Adrenal gland (tissue), 12 donors: ENCODE data around the gene PRTFDC1. TPM values are rescaled to one million over a fixed set of nuclear protein-coding genes. Genes with fewer than 3 reads are reported as not detected.

ENCODE experiments used
- DNase-seq, 7 donors: peaks; one replicate each; pipeline ENCODE4 v3.0.0-alpha.2; 2019 to 2020
- H3K27ac ChIP-seq, 5 donors: fragments of 200-600 bp; sonication (generic) in 4 of 5; 1 replicate in 3 of 5; 2 replicates in 2 of 5; pipeline versions ENCODE4 v1.5.1 to v1.8.0; 2016 to 2020; ENCODE audit warnings: mild to moderate bottlenecking in 1 of 5
- H3K27me3 ChIP-seq: fragments of 200-600 bp; 2 replicates; pipeline ENCODE4 v1.8.0; 2021
- H3K36me3 ChIP-seq, 2 donors: fragments of 200-600 bp; replicated peaks in 1 of 2; 1 replicate in 1 of 2; 2 replicates in 1 of 2; pipeline versions ENCODE4 v1.5.1 to v1.8.0; 2018 to 2022
- H3K4me1 ChIP-seq, 2 donors: fragments of 200-600 bp; replicated peaks in 1 of 2; 1 replicate in 1 of 2; 2 replicates in 1 of 2; pipeline versions ENCODE4 v1.5.1 to v1.8.0; 2018 to 2021
- H3K4me3 ChIP-seq, 4 donors: fragments of 200-600 bp; sonication (generic) in 3 of 4; one replicate each; pipeline ENCODE4 v1.5.1; 2016 to 2018
- H3K9me3 ChIP-seq, 3 donors: fragments of 200-600 bp; sonication (generic) in 1 of 3; replicated peaks in 1 of 3; 1 replicate in 2 of 3; 2 replicates in 1 of 3; pipeline versions ENCODE4 v1.5.1 to v1.8.0; 2016 to 2021
- CTCF ChIP-seq, 6 experiments: fragments of 450-650 bp in 4 of 6; fragments of 200-600 bp in 2 of 6; sonication (generic) in 1 of 6; IDR thresholded peaks; 1 replicate in 5 of 6; 2 replicates in 1 of 6; pipeline versions ENCODE4 v1.5.1 to v1.8.0; 2016 to 2021; ENCODE audit warnings: antibody characterized with exemption in 6 of 6, mild to moderate bottlenecking in 2 of 6, moderate library complexity in 1 of 6
- POLR2A ChIP-seq, 2 donors: fragments of 450-650 bp; IDR thresholded peaks; one replicate each; pipeline ENCODE4 v1.6.1; 2017; ENCODE audit warnings: antibody characterized with exemption in 2 of 2, mild to moderate bottlenecking in 2 of 2, moderate library complexity in 1 of 2
- whole genome bisulfite sequencing, 4 donors: extraction: QIAGEN DNeasy Blood & Tissue Kit in 2 of 4; methylation state at CpG; one replicate each; pipeline versions ENCODE4 v1.1.5 to v1.1.7; 2013 to 2017; 5-methylcytosine and 5-hydroxymethylcytosine counted together
- intact Hi-C, 2 donors: fragments of 100-400 bp; cut with DNase I; formaldehyde crosslinking; loops; one replicate each; pipeline versions ENCODE4 v1.14.1 to v1.15.0; 2022 to 2023
- polyA plus RNA-seq, 3 donors: library from polyadenylated mRNA; stranded (reverse); fragments of 200-250 nt in 2 of 3; fragments of 350-450 nt in 1 of 3; fragmentation: Illumina TruSeq in 1 of 3; extraction: RNeasy Lipid Tissue Mini Kit (QIAGEN cat#74804) in 1 of 3; gene quantifications; one replicate each; pipeline ENCODE4 v1.2.3, GENCODE V29; 2013 to 2014
- total RNA-seq, 9 donors: library from RNA; depleted of rRNA in 4 of 9; stranded (reverse); fragments of >200 nt in 4 of 9; fragments of 120-200 nt in 1 of 9; fragmentation: NEBNext Ultra II Directional in 1 of 9; extraction: Animal tissue kit (Norgen Biotek cat#: 25700) in 1 of 9; gene quantifications; one replicate each; pipeline versions ENCODE4 v1.1.0 to v1.2.4, GENCODE V29; 2013 to 2023
- donor health status: healthy with polysubstance abuse.
- donor health status: Bipolar disorder and iron deficiency.
- donor health status: DM: yes; HTN: yes; CAD: no.
- donor health status: DM: no; HTN: no; CAD: no.
- donor health status: DM: no; HTN: no; CAD: no.
- donor health status: DM: yes; HTN: yes; CAD: no.

PRTFDC1 gene
- total and polyA plus RNA-seq, 12 donors, result 13.5 to 56.5 (median 26.6) TPM

GRCh38 chr10:24963521-24964041 is 11.2 kb upstream of the PRTFDC1 start:
- 60 to 72% (median 64%) methylated on average over 5 of the region's 5 CpGs for WGBS, 4 donors
- intact Hi-C loops, result no loop called here
- Histone ChIP-seq H3K36me3 (no peaks in the 10 kb centered on the region), H3K4me1 (peaks cover 9% of the 10 kb centered on the region in 2 donors), H3K4me3 (no peak overlapping the region), H3K27me3 (no peaks in the 10 kb centered on the region), H3K9me3 (no peaks in the 10 kb centered on the region), H3K27ac (no peak overlapping the region)
- no peak for DNase-seq
- TF ChIP-seq POLR2A (IDR thresholded peaks at IDR 0.05), result no peak
- no peak for TF ChIP-seq CTCF (IDR thresholded peaks at IDR 0.05)

- no peak overlapping the region for H3K4me3 ChIP-seq
- intact Hi-C loops, result no loop called here
- no peaks in the 10 kb centered on the region for H3K27me3 ChIP-seq
- H3K4me1 ChIP-seq, result peaks cover 12 to 13% of the 10 kb centered on the region in 2 donors
- DNase-seq, result no peak
- no peaks in the 10 kb centered on the region for H3K9me3 ChIP-seq
- no peak for TF ChIP-seq CTCF (IDR thresholded peaks at IDR 0.05)
- TF ChIP-seq POLR2A (IDR thresholded peaks at IDR 0.05), result no peak
- H3K36me3 ChIP-seq, result no peaks in the 10 kb centered on the region
- H3K27ac ChIP-seq, result no peak overlapping the region
- 74 to 81% (median 77%) methylated on average over 2 to 3 of the region's 3 CpGs for WGBS, 4 donors
These were observed 10.6 kb upstream of the PRTFDC1 start for GRCh38 chr10:24962995-24963394.

GRCh38 chr10:24961582-24961981 is 9.2 kb upstream of the PRTFDC1 start:
- Histone ChIP-seq H3K4me3 (no peak overlapping the region), H3K27me3 (no peaks in the 10 kb centered on the region), H3K36me3 (no peaks in the 10 kb centered on the region), H3K4me1 (peaks cover 21 to 24% of the 10 kb centered on the region in 2 donors), H3K27ac (no peak overlapping the region), H3K9me3 (no peaks in the 10 kb centered on the region)
- no peak for TF ChIP-seq POLR2A (IDR thresholded peaks at IDR 0.05)
- no peak for TF ChIP-seq CTCF (IDR thresholded peaks at IDR 0.05)
- intact Hi-C loops, result no loop called here
- no peak for DNase-seq
- WGBS, 4 donors, result 89 to 94% (median 92%) methylated on average over 4 of the region's 4 CpGs

- no peak for TF ChIP-seq POLR2A (IDR thresholded peaks at IDR 0.05)
- TF ChIP-seq CTCF (IDR thresholded peaks at IDR 0.05), result no peak
- intact Hi-C loops, result loop anchor here in 1 of 2 donors (10.0 kb wide), 1 partner anchor 235 kb away; the partner anchor contains the start of gene ARHGAP21
These were observed 7.0 kb upstream of the PRTFDC1 start for GRCh38 chr10:24959382-24959730.

More at GRCh38 chr10:24959382-24959730, 7.0 kb upstream of the PRTFDC1 start:
- Histone ChIP-seq H3K9me3 (no peaks in the 10 kb centered on the region), H3K4me3 (no peak overlapping the region), H3K4me1 (peaks cover 21 to 24% of the 10 kb centered on the region in 2 donors), H3K27me3 (no peaks in the 10 kb centered on the region), H3K36me3 (no peaks in the 10 kb centered on the region), H3K27ac (peak overlapping the region in 3 of 5 donors; percentile 73 to 86 (median 86))
- 57 to 84% (median 65%) methylated on average over 3 of the region's 3 CpGs for WGBS, 4 donors
- DNase-seq, result no peak
